Astrocyte (in vitro differentiated cells and primary cell): Measurements from ENCODE around the gene POP5. TPM values are rescaled to one million over a fixed set of nuclear protein-coding genes. Genes with fewer than 3 reads are reported as not detected.

Experiments
- DNase-seq: peaks from one replicate; pipeline ENCODE4 v3.0.0-alpha.2; 2010; ENCODE audit warnings: low read depth
- FAIRE-seq: peaks from 2 replicates; lab custom pipeline; 2011; peaks lifted over from hg19 to GRCh38; lab: Jason Lieb, UNC
- H2AFZ ChIP-seq: 2 replicates; pipeline ENCODE4 v1.6.0; 2012; ENCODE audit warnings: low read depth, low read length, inconsistent platforms
- H3K27ac ChIP-seq: 2 replicates; pipeline ENCODE4 v1.5.1; 2011; ENCODE audit warnings: low read depth, low read length, inconsistent platforms
- H3K27me3 ChIP-seq: 2 replicates; pipeline ENCODE4 v1.6.0; 2011; ENCODE audit warnings: low read length, inconsistent platforms; ENCODE audit not compliant: insufficient read depth
- H3K36me3 ChIP-seq: 2 replicates; pipeline ENCODE4 v1.5.1; 2011; ENCODE audit warnings: low read length, inconsistent platforms; ENCODE audit not compliant: insufficient read depth
- H3K4me1 ChIP-seq: 2 replicates; pipeline ENCODE4 v1.5.1; 2011; ENCODE audit warnings: low read length, inconsistent platforms; ENCODE audit not compliant: insufficient read depth
- H3K4me2 ChIP-seq: 2 replicates; pipeline ENCODE4 v1.6.0; 2012; ENCODE audit warnings: low read length, inconsistent platforms
- H3K4me3 ChIP-seq: 2 replicates; pipeline ENCODE4 v1.5.1; 2011; ENCODE audit warnings: low read depth, mild to moderate bottlenecking, low read length, inconsistent platforms; ENCODE audit not compliant: insufficient read depth
- H3K79me2 ChIP-seq: 2 replicates; pipeline ENCODE4 v1.6.0; 2012; ENCODE audit warnings: mild to moderate bottlenecking, low read length, inconsistent platforms; ENCODE audit not compliant: insufficient read depth
- H3K9ac ChIP-seq: 2 replicates; pipeline ENCODE4 v1.6.0; 2012; ENCODE audit warnings: mild to moderate bottlenecking, low read length, inconsistent platforms
- H3K9me3 ChIP-seq: 2 replicates; pipeline ENCODE4 v1.5.1; 2012; ENCODE audit warnings: low read depth, mild to moderate bottlenecking, low read length, inconsistent platforms; ENCODE audit not compliant: insufficient read depth
- H4K20me1 ChIP-seq: 2 replicates; pipeline ENCODE4 v1.6.0; 2012; ENCODE audit warnings: low read length, inconsistent platforms; ENCODE audit not compliant: insufficient read depth
- H3K27ac Mint-ChIP-seq: one replicate; pipeline ENCODE4 v1.8.0; 2021; ENCODE audit warnings: mild to moderate bottlenecking, mixed read lengths; ENCODE audit not compliant: unreplicated experiment
- H3K27me3 Mint-ChIP-seq: one replicate; pipeline ENCODE4 v1.8.0; 2021; ENCODE audit warnings: low read depth, mixed read lengths; ENCODE audit not compliant: unreplicated experiment
- H3K36me3 Mint-ChIP-seq: one replicate; pipeline ENCODE4 v1.8.0; 2021; ENCODE audit warnings: low read depth, mixed read lengths; ENCODE audit not compliant: unreplicated experiment
- H3K4me1 Mint-ChIP-seq: one replicate; pipeline ENCODE4 v1.8.0; 2021; ENCODE audit warnings: low read depth, mixed read lengths; ENCODE audit not compliant: unreplicated experiment
- H3K4me3 Mint-ChIP-seq: one replicate; pipeline ENCODE4 v1.8.0; 2021; ENCODE audit warnings: mild to moderate bottlenecking, moderate library complexity, mixed read lengths; ENCODE audit not compliant: unreplicated experiment
- H3K9me3 Mint-ChIP-seq: one replicate; pipeline ENCODE4 v1.8.0; 2021; ENCODE audit warnings: mild to moderate bottlenecking, mixed read lengths; ENCODE audit not compliant: unreplicated experiment
- CTCF ChIP-seq: IDR thresholded peaks from 2 replicates; pipeline ENCODE4 v1.5.1; 2011; ENCODE audit warnings: low read depth, mild to moderate bottlenecking, inconsistent platforms, low read length, moderate library complexity; ENCODE audit not compliant: insufficient read depth
- EZH2 ChIP-seq: IDR thresholded peaks from 2 replicates; pipeline ENCODE4 v1.6.1; 2012; ENCODE audit warnings: mild to moderate bottlenecking, low read length, inconsistent platforms; ENCODE audit not compliant: insufficient read depth
- total RNA-seq: library from RNA; stranded (reverse); gene quantifications from 2 replicates; pipeline ENCODE4 v1.2.1, GENCODE V29; 2021

POP5 gene
- total RNA-seq, 1 donor from 2014 or later: 31.3 TPM

DNA sequence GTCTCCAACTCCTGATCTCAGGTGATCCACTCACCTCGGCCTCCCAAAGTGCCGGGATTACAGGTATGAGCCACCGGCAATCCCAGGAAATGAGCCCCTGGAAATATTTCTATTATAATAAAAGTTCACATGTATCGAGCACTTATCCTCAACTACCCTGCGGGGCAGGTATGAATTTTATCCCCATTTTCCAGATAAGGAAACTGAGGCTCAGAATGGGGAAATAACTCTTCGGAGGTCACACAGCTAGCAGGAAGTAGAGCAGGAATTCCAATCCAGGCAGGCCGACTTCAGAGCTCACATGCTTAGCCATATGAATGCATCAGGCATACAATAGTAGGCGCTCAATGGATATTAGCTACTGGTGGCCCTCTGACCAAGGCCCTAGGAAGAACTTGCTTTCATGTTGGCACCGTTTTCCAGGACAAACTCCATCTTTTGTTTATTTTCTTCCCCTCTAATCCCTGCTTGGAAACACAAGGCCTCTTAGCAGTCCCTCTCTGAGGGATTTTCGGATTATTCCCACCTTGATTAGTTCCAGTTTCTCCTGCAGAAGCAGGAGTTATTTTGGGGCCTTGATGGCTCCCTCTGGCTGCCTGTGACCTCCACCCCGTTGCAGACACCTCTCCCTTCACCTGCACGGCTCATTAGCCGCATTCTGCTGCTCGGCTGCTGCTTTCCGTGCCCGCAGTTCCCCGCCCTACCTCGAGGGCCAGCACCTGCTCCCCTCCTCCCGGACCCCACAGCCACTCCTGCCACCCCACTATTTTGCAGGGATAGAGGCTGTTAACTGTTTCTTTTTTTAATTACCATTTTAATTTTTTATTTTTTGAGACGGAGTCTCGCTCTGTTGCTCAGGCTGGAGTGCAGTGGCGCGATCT lies 18.7 kb upstream of the POP5 start:
- no peaks in the 10 kb centered on the region for H3K4me1 ChIP-seq
- no peaks in the 10 kb centered on the region for H3K36me3 Mint-ChIP-seq
- H3K36me3 ChIP-seq: no peaks in the 10 kb centered on the region
- no peak overlapping the region for H3K4me3 ChIP-seq
- H3K27ac ChIP-seq: no peak overlapping the region
- H3K9me3 ChIP-seq: no peaks in the 10 kb centered on the region
- no peaks in the 10 kb centered on the region for H4K20me1 ChIP-seq
- H3K9ac ChIP-seq: no peak overlapping the region
- H3K4me3 Mint-ChIP-seq: peak overlapping the region; percentile 27
- H3K27me3 Mint-ChIP-seq: peaks cover 35% of the 10 kb centered on the region
- TF ChIP-seq EZH2 (no peak), CTCF (no peak)
- H3K9me3 Mint-ChIP-seq: peaks cover 4% of the 10 kb centered on the region
- H2AFZ ChIP-seq: no peak overlapping the region
- no peaks in the 10 kb centered on the region for H3K4me1 Mint-ChIP-seq
- FAIRE-seq: no peak
- peaks cover 13% of the 10 kb centered on the region for H3K27me3 ChIP-seq
- no peak overlapping the region for H3K27ac Mint-ChIP-seq
- H3K4me2 ChIP-seq: no peak overlapping the region
- H3K79me2 ChIP-seq: no peaks in the 10 kb centered on the region
- no peak for DNase-seq

DNA sequence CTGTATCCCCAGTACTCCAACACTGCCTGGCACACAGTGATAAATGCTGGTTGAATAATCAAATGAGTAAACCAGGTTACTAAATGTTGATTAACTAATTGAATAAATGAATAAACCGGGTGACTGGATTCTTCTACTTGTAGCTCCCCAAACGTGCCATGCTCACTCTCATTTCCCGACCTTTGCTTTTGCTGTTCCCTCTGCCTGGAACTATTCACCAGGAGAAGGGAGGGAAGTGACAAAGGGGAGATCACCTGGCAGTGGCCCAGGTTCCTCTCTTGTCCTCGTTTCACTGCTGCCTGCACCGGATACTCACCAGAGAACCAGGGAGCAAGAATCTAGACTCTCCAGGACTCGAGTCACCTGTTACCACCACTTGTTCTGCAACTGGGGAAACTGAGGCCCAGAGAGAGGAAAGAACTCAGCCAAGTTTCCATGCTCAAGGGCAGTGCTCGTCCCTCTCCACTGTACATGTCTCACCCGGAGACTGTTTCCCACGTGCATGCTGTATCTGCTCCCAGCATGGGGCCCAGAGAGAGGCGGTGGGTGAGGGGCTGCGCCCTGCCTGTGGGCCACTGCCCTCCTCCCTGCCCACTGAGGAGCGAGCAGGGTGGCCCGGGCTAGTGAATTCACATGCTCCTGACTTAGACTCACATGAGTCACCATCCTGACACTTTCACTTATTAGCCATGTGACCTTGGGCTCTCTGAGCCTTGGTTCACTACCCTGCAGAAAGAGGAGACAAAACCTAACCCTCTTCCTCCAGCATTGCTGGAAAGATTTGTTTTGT lies 17.7 kb upstream of the POP5 start:
- Mint-ChIP-seq H3K4me3 (no peak overlapping the region), H3K27ac (no peak overlapping the region), H3K27me3 (peaks cover 40% of the 10 kb centered on the region), H3K4me1 (no peaks in the 10 kb centered on the region), H3K36me3 (no peaks in the 10 kb centered on the region), H3K9me3 (peaks cover 4% of the 10 kb centered on the region)
- no peaks in the 10 kb centered on the region for H3K4me1 ChIP-seq
- FAIRE-seq (no peak), DNase-seq (peak; percentile 20)
- peak overlapping the region; percentile 29 for H3K4me2 ChIP-seq
- no peak overlapping the region for H3K9ac ChIP-seq
- no peaks in the 10 kb centered on the region for H3K9me3 ChIP-seq
- no peak overlapping the region for H2AFZ ChIP-seq
- peaks cover 13% of the 10 kb centered on the region for H3K27me3 ChIP-seq
- no peaks in the 10 kb centered on the region for H3K79me2 ChIP-seq
- H4K20me1 ChIP-seq: no peaks in the 10 kb centered on the region
- no peak overlapping the region for H3K27ac ChIP-seq
- H3K36me3 ChIP-seq: no peaks in the 10 kb centered on the region
- H3K4me3 ChIP-seq: no peak overlapping the region
- TF ChIP-seq EZH2 (no peak), CTCF (no peak)
